HG02610 (cell line): ENCODE data around the gene ATP2C2.
"Not testable (repeated sequence)": the region's sequence is repeated elsewhere in the genome, so short reads cannot be mapped to it uniquely, and the experiment has no call there.

ENCODE experiments used
- ATAC-seq: cut with Tn5 transposase; IDR thresholded peaks from one replicate; pipeline ENCODE4 v1.9.1; 2021; ENCODE audit warnings: mild to moderate bottlenecking, moderate library complexity; ENCODE audit not compliant: unreplicated experiment

The ATP2C2 gene

DNA sequence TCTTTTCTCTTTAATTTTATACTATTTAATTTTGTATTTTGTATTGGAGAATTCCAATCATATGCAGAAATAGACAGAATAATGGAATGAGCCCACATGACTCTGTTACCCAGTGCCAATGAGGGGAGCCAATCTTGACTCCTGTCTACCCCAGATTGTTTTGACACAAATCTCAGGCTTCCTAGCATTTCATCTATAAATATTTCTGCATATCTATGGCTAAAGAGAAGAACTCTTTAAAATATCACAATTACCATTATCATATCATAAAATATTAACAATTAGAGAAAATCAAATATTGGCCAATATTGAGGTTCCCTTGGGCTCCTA, 23.7 kb downstream of the ATP2C2 start:
- ATAC-seq, result no peak

DNA sequence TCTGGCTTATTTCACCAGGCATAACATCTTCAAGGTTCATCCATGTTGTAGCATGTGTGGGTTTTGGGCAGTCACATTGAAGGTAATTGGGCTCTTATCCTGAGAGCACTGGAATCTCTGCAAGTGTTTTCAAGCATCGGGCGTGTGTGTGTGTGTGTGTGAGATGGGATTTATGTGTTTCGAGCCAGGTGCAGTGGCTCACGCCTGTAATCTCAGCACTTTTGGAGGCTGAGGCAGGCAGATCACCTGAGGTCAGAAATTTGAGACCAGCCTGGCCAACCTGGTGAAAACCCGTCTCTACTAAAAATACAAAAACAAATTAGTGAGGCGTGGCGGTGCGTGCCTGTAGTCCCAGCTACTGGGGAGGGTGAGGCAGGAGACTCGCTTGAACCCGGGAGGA, 27.7 kb downstream of the ATP2C2 start:
- not testable (repeated sequence) for ATAC-seq

DNA sequence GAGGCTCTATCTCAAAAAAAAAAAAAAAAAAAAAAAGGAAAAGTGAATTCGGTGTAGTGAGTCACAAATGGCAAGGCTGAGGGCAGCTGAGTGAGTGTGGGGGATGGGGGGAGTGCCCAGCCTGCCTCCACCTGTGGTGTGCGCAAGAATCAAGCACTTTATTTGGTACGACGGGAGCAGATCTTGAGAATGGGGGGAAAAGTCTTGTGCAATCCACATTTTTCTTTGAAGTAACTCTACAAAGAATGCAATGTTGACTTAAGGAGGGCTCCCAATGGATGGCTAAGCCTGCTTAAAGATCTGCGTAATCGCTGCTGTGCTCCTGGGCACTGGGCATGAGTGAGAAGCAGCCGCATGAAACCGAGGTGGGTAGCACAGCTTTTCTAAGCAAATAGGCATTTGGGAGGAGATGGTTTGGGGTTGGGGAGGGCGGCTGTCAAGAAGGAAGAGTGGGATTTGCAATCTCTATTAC, 28.2 kb downstream of the ATP2C2 start:
- no peak for ATAC-seq

DNA sequence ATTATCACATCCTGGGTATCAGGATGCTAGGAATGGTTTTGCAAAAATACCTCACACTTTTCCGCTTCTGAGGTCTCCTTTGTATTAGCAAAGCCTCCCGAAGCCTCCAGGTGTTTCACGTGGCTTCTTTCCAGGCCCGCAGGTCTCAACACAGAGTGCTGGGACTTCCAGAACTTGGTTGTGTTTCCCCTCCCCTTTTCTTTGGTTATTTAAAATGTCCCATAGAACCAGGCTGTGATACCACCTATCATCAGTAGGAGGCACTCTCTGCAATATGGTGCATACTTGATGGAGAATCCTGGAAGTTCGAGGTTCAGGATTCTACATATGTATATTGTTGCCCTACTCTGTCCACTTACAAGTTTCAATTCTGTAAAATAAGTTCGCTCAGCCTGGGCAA, 28.8 kb downstream of the ATP2C2 start:
- no peak for ATAC-seq

DNA sequence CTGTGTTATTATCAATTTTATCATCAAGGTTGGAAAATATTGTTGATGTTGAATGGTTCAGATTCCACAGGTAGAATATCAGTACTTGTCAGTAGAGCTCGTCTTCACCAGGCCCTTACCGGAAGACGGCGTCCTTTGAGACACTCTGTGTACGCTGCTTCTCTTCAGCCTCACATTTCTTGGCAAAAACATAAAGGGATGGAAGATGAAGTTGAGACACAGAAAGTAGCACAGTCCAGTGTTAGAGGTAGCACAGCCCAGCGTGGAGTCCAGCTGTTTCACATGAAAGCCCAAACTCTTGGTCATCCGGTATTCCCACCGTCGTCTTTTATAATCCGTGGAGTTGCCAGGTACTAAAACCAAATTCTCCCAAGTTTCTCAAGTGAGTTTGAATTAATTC, 30.4 kb downstream of the ATP2C2 start:
- no peak for ATAC-seq

DNA sequence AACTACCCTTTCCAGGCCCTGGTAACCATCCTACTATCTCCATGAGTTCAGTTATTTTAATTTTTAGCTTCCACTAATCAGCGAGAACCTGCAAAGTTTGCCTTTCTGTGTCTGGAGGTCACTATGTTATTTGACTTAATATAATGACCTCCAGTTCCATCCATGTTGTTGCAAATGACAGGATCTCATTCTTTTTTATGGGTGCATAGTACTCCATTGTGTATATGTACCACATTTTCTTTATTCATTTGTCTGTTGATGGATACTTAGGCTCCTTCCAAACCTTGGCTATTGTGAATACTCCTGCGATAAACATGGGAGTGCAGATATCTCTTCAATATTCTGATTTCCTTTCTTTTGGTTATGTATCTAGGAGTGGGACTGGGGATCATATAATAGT, 31.6 kb downstream of the ATP2C2 start:
- ATAC-seq, result not testable (repeated sequence)

DNA sequence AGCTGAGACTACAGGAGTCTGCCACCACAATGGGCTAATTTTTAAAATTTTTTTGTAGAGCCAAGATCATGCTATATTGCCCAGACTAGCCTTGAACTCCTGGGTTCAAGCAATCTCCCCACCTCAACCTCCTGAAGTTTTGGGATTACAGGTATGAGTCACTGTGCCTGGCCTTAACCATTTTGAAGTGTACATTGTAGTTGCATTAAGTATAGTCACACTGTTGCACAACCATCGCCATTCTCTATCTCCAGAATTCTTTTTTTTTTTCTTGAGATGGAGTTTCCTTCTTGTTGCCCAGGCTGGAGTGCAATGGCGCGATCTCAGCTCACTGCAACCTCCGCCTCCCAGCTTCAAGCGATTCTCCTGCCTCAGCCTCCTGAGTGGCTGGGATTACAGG, 35.1 kb downstream of the ATP2C2 start:
- ATAC-seq, result not testable (repeated sequence)

DNA sequence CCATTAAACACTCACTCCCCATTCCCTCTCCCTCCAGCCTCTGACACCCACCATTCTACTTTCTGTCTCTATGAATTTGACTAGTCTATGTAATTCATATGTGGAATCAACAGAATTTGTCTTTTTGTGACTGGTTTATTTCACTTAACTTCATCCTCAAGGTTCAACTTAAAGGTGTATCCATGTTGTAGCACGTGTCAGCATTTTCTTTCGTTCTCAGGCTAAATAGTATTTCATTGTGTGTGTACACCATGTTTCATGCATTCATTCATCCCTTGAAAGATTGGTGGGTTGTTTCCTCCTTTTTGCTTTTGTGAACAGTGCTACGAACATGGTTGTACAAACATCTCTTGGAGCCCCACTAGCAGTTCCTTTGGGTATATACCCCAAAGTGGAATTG, 36.0 kb downstream of the ATP2C2 start:
- no peak for ATAC-seq

DNA sequence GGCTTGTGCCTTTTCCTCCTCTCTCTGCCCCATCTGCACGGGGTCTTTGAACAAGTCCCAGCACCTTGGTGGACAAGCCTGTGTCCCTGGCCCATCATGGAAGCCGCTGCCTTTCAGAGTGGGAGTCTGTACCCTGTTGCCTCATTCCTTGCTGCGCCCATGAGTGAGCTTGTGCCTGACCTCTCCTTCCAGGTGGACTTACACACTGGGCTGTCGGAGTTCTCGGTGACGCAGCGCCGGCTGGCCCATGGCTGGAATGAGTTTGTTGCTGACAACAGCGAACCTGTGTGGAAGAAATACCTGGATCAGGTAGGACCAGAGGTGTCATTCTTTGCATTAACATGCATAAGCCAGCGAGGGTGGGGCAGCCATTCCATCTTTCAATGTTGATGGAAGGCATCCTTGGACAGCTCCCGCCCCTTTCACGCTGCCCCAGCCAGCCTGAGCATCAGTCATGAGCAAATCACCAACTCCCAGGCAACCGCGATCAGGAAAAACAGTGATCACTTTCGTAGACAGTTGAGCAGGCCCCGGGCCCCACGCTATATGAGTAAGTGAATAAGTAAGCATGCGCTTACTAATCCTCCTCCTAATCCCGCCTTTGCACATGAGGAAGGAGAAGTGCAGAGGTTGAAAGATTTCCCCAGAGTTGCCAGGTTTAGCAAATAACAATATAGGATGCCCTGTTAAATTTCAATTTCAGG, 36.8 kb downstream of the ATP2C2 start:
- ATAC-seq, result no peak

DNA sequence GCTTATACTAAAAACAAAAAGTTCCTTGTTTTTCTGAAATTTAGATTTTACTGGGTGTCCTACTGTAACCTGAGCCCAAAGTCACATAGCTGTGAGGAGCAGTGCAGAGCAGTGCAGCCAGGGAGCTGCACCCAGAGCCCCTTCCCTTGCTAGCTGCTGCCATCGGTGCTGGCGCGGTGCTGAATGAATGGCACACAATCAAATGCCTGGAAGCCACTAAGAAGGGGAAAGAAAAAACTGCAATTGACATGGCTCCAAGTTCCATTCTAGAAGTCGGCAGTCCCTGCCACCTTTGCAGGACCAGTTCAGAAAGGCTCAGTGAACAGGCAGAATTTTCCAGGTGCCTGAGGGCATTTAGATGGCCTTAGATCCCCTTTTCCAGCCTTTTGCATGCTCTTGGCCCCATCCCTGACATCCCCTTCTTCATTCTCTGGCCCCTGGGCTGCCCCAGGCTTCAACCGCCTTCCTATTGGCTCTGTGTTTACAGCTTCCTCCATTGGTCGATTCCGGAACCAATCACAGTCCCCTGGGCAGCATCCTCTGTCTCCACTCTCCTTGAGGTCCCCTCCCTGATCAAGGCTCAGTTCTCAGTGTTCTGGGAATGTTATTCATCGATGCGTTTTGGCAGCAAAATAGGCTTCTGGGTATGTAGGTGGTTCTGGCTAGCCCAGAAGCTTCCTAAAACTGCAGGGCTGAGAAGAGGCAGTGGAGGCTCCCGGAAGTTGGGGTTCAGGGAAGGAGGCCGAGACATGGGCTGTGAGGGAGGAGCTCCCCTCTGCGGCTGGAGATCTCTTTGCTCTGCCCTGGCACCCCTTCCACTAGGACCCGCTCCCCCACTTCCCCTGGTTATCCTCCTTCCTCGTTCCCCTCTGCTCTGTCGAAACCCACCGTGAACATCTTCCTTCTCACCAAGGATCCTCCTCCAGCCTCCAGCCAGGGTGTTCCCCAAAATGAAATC, 37.9 kb downstream of the ATP2C2 start:
- ATAC-seq, result no peak

DNA sequence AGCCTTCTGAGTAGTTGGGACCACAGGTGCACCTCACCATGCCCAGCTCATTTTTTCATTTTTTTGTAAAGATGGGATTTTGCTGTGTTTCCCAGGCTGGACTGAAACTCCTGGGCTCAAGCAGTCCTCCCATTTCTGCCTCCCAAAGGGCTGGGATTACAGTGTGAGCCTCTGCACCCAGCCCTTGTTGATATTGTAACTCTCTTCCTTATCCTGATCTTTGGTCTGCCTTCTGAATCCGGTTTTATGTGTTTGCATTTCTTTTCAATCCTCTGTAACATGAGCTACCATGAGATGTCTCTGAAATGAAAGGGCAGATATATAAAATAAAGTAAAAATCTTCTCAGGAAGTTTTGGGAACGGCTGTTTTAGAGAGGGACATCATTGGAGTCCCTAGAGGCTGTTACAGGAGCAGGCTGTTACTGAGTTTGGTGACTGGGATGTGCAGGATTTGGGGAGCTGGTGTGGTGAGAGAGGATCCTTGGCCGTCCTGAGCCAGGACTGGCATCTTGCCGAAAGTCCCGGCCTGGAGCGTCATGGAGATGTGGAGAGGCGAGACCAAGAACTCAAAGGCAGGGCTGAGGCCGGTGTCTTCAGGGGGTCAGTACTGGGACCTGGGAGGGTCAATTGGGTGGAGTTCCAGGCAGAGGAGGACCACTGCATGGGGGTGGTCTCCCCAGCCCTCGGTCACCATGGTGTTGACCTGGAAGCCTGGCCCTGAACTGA, 39.4 kb downstream of the ATP2C2 start:
- ATAC-seq, result no peak

DNA sequence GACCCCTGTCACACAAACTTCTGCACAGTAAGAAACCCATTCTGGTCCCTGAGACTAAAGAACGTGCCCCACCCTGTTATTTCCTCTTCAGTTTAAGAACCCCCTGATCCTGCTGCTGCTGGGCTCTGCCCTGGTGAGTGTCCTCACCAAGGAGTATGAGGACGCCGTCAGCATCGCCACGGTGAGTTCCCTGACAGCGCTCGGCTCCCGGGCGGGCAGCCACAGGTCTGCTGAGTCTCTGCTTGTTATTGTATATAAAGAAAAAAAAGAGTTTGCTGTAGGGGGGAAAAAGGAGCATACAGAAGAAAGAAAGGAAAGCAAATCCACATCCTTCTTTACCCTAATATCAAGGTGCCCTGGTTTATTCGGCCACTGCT, 40.0 kb downstream of the ATP2C2 start:
- no peak for ATAC-seq

DNA sequence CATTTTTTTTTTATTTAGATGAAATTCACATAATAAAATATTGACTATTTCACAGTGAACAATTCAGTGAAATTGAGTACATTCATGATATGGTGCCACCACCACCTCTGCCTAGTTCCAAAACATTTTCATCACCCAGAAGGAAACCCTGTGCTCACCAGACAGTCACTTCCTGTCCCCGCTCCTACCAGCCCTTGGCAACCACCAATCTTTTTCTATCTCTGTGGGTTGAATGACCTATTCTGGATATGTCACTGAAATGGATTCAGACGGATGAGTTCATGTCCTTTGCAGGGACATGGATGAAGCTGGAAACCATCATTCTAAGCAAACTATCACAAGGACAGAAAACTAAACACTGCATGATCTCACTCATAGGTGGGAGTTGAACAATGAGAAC, 40.5 kb downstream of the ATP2C2 start:
- no peak for ATAC-seq

DNA sequence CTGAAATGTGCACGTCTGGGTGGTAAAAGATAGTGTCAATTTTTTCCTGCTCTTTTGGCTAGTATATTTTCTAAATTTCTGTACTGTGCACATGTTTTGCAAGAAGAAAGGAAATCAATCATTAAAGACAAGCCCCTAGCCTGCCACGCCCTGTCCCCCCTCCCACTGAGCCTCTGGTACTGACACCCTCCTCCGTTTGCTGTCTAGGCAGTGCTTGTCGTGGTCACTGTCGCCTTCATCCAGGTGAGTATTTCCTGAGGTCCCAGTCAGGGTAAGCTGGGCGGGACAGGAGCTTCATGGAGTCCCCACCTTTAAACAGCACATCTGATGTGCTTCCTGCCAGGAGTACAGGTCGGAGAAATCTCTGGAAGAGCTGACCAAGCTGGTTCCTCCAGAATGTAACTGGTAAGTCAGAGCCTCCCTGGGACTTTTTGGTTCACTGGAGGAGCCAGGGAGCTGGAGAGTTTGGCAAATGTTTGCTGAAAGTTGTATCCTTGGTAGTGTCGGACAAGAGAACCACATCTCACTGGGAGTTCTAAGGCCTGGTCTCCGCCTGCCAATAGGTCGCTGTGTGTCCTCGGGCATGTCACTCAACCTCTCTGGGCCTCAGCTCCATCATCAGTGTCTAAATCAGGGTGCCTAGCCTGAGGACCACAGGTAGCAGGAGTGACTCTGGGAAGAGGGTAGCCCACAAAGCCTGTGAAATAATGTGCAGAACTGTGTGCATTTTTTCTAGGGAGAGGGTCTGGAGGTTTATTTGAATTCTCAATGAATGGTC, 42.2 kb downstream of the ATP2C2 start:
- no peak for ATAC-seq

DNA sequence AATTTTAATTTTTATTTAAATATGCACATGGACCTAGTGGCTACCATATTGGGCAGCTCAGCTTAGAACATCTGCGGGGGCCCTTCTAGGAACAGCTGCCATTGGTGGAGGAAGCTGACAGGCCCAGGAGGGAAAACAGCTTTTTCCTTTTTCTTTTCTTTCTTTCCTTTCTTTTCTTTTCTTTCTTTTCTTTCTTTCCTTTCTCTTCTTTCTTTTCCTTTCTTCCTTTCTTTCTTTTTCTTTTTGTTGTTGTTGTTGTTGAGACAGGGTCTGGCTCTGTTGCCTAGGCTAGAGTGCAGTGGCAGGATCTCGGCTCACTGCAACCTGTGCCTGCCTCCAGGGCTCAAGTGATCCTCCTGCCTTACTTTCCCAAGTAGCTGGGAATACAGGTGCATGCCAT, 43.4 kb downstream of the ATP2C2 start:
- no peak for ATAC-seq

DNA sequence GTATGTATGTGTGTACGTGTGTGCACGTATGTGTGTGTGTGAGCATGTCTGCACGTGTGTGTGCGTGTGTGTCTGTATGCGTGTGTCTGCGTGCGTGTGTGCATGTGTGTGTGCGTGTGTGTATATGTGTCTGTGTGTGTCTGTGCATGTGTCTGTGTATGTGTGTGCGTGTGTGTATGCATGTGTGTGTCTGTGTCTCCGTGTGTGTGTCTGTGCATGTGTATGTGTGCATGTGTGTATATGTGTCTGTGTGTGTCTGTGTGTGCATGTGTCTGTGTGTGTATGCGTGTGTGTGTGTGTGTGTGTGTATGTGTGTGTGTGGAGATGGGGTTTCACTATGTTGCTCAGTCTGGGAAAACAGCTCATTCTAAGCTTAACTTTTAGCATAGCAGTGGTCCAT, 43.9 kb downstream of the ATP2C2 start:
- ATAC-seq, result no peak

DNA sequence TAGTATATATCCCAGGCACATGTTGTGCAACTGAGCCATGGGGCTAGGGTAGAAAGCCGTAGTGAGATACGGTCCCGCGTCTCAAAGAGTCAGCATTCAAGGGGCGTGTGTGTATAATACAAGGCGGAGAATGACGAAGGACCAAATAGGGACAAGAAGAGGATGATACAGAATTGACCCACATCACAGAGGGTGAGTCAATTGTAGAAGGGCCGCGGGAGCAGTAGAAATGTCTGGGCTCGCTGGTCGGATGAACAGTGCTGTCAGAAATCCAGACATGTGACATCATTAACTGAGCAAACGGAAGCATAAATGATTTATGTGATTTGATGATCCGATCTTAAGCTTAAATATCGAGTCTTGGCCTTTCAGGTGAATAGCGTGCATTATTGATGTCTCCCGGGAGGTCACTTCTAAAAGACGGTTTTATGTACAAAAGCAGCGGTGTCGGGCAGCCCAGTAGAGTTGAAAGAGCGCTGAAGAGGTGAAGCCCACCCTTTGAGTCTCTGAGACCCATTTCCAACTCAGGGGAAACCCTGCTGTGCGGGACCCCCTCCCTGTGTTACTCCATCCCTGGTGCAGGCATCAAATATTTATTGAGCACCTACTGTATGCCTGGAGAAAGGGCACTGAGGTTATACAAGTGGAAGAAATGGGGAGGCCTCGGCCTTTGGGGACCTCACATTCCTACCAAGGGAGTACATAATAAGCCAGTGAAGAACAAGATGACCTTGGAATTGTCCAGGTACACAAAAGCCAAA, 45.1 kb downstream of the ATP2C2 start:
- ATAC-seq, result no peak

DNA sequence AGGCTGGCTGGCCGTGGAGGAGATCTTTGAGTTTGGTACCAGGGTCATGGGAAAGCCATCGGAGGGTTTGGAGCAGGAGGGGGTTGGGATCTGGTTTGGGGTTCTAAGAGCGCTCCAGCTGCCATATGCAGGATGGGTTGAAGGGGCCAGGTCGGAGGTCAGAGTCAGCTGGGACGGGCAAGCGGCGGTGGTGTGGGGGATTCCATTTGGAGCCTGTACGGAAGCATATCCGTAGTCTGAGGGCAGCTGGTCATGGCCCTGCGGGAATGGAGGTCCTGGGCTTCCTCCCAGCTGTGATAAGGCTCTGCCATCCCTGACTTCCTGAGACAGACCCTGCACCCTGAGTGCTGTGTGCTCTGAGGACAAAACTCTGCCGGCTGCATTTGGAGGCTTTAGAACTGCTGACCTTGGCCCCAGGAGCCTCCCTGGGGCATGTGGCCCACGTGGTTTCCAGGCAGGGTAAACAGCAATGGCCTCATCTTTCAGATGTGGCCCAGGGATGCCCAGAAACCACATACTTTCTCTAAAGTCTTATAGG, 46.5 kb downstream of the ATP2C2 start:
- ATAC-seq, result no peak

DNA sequence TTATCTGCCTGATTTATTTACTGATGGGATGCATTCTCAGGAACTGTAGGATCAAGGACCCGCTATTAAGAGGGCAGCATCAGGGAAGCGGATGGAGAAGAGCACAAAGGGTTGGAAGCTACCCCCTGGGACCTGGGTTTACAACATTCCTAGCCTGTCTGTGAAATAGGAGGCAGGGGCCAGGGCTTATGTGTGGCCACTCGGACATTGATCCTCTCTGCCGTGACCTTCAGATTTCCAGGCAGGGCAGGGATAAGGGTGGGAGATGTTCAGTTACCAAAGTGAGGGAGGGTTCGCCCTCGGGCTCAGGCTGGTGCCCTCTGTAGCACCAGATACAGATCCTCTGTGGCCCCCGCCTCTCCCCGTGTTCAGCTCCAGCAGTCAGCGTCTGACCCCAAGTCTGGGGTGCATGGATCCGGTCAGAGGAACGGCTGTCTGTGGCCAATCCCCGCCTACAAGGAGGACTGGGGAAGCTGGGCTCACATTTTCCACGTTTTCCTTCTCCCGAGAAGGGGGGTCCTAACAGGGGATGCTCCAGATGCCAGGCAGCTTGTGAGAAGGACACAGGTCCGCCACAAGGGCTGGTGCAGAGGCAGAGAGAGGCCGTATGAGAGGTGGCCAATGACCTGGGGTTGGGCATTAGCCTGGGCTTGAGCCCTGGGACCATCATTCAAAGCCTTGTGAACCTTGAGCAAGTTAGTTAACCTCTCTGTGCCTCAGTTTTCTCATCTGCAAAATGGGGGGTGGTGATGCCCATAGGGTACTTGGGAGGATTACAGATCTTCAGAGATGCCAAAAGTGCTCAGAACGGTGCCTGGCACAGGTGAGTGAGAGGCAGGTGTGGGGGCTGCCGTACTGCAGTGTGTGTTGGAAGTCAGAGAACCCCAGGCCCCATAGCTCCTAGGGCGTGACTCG, 48.3 kb downstream of the ATP2C2 start:
- ATAC-seq, result no peak
